NCI-H1105 treated with DMSO at 0.1 percent for 48 hours (cell line): ENCODE results near the gene ADGRG2.
"Not testable (repeated sequence)": the region's sequence is repeated elsewhere in the genome, so short reads cannot be mapped to it uniquely, and the experiment has no call there.

Source experiments
- DNase-seq: peaks from one replicate; lab custom pipeline; 2025; lab: John Stamatoyannopoulos, UW

ADGRG2 gene

DNA sequence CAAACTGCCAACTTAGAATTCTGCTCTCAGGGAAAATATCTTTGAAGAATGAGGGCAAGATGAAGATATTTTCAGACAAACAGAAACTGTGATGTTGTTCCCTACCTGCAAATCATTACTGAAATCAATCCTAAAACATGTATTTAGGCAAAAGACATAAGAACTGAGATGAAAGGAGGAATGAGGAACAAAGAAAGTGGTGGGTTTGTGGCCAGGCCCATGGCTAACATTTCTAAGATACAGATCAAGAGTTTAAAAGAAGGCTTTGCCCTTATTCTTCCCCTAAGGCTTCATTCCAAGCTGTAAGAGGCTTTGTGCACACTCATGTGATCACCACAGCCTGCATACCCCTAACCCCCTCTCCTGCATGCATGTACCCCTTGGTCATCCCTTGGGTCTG, 46.5 kb downstream of the ADGRG2 start:
- no peak for DNase-seq

DNA sequence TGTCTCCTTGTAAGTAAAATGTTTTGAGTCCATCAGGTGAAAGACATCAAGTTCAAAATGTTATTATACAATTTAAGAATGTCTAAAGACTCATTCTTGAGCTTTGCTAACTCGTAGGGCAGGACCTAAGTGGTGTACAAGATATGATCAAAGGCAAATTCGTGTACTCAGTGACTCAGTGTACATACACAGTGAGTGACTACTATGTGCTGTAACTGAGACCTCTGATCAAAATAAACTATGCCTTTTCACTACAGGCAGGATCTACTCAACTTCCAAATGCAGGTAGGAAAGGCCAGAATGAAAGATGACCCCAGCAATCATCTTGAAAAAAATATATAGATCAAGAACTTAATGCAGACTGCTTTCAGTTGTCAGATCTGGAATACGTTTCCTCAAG, 49.9 kb downstream of the ADGRG2 start:
- no peak for DNase-seq

DNA sequence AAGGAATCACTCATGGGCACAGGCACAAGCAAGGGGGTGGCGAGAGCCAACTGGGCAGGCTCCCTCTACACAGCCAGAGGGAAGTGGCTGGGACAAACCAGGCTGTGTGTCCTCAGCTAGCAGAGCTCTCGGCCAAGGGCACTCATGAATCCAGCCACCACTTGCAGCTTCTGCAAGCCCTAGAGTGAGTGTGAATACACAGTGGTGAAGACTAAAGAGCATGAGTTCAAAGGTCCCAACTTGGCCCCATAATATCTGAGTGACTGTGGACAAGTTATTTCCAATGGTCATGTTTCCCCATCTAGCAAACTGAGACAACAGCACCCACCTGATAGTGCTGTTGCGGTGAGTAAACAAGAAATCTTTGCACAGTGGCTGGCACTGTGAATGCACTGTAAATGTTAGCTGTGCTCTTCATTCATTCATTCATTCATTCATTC, 51.7 kb downstream of the ADGRG2 start:
- DNase-seq, result no peak

DNA sequence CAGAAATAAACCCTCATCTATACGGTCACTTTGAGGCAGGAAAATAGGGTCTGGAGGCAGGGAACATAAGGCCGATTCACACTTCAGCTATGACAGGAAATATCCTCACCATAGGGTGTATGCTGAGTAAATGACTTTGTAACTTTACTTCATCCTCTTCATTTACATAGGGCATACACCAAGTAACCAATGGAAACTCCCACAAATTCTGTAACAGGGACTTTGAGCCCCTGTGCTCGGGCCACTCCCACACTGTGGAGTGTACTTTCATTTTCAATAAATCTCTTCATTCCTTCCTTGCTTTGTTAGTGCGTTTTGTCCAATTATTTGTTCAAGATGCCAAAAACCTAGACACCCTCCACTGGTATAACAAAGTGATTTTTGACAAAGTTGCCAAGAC, 55.3 kb downstream of the ADGRG2 start:
- not testable (repeated sequence) for DNase-seq

DNA sequence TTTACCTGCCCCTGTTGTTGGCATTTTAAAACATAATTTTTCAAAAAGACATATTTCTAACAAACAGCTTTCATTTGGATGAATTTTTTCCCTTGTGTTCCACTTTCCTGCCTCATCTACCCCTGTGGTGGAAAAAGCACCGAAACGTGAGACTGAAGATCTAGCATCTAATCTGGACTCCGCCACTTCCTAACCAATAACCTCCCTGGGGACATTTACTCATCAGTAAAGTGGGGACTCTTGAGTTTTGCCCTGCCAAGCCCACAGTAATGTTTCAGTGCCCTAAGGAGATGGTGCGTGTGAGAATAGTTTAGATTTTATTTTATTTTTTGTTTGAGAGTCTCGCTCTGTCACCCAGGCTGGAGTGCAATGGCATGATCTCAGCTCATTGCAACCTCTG, 56.7 kb downstream of the ADGRG2 start:
- DNase-seq, result no peak

DNA sequence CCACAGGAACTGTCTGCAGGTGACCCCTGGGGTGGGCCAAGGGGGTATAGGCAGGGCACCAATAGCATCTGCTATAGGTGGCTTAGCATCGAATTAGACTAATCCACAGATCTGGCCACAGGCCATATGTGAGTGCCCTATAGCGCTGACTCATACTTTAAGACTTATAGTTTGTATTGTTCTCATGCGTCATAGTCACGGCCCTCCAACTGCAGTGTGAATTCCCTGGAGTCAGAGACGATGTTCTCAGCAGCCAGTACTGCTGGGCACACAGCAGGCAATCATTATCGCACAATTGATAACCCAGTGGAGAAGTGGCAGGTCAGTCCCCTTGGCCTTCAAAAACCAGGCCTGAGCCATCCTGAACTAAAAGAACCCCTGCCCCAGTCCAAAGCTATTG, 58.1 kb downstream of the ADGRG2 start:
- no peak for DNase-seq

DNA sequence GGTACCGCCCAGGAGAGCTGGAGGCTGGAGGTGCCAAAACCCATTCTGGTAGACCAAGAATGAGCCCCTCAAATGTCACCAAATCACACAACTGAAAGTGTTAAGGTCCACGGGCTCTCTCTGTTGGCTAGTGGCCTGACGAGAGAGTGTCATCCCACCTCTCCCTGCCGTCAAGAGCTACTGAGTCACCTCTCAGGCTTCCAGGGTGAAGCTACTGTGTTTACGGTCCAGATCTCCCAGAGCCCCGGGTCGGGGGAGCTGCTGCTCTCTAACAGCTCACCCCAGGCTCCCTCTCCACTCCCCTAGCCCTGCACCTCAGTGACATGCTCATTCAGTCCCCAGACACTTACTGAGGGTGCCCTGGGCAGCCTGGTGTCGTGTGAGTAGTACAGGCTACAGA, 59.2 kb downstream of the ADGRG2 start:
- DNase-seq, result no peak

DNA sequence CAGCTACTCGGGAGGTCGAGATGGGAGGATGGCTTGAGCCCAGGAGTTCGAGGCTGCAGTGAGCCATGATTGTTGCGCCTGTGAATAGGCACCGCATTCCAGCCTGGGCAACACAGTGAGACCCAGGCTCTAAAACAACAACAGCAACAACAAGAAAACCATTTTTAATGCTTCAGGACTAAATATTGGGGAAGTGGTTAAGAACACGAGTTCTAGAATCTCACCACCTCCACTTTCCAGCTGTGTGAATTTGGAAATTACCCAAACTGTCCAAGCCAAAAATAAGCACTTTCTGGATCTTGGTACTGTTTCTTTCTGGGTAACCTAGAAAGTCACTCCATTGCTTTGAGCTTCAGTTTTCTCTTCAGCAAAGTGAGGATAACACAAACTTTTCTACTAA, 63.2 kb downstream of the ADGRG2 start:
- no peak for DNase-seq

DNA sequence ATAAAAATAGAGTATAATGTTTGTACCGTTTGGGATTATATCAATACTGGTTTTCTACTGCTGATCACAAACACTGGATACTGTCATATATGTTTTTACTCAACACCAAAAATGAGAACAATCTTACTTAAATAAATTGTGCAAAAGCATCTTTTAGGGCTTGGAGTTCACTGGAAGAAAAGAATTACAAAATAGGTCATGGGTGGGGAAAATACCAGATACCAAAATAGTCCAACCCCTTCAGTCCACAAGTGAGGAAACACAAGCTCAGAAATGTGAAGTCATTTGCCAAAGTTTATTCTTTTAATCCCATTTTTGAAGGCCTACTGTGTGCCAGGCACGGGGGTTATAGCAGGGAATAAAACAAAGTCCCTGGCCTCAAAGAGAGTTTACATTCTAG, 64.4 kb downstream of the ADGRG2 start:
- no peak for DNase-seq

DNA sequence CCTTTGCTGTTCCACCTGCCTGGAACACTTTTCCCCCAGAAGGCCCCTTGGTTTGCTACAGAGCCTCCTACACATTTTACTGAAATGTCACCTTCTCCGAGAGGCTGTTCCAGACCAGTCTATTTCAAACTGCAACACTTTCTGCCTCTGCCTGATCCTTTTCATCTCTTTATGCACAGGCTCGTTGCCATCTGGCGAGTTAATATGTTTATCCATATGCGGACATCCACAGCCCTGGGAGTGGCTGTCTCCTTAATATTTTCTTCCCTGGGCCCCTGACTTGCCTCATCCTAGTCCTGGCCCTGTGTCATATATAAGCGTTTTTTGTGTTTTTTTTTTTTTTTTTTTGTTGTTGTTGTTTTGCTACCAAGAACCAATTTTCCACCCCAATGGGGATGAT, 73.2 kb downstream of the ADGRG2 start:
- DNase-seq, result no peak

DNA sequence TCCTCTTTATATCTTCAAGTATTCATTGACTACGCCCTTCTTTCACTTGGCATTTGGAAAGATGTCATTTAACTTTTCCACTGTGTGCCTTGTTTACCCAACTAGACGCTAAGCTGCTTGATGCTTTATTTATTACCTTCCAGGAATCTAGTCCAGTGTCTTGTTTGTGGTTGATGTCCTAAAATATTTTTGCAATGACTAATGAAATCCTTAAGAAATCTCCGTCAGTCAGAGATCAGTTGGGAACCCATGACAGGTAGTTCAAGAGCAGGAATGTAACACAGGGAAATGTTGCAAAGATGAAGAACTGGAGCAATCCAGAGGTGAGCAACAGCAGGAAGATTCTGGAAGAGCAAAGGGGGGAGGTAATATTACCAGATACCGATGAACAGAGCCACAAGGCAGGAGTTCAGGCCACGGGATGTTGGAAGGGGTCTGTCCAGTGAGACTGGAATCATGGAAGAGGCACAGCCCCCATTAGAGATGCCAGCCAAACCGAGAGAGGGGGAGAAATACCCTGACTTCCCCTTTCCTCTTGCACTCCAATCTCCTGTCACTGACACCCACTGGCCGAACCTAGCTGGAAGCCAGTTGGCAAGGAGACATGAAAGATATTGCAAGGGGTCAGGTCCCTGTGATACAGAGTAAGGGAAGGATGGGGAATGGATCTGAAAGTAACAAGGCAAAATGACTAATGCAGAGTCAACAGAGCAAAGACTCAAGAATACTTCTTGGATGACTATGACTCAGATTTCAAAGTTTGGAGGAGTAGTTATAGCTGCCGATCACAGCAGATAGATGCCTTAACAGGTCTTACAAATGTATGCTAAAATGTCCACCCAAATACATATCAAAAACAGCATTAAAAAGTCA, 75.7 kb downstream of the ADGRG2 start:
- no peak for DNase-seq

DNA sequence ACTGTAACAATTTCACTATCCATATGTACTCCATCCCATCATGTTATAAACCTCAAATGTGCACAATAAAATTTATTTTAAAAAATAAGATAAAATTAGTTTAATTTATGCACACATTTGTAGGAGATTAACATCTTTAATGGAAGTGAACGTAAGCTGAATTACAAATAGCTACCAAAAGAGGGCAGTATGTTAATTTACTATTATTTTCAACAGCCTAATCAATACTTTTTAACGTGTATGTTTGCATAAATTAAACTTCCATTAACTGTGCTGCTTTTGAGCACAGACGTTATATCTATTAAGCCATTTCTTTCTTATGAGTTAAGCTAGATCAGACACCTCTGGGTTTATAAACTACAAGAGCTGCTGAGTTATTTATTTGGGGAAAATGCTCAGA, 81.9 kb downstream of the ADGRG2 start:
- DNase-seq, result peak; percentile 0

DNA sequence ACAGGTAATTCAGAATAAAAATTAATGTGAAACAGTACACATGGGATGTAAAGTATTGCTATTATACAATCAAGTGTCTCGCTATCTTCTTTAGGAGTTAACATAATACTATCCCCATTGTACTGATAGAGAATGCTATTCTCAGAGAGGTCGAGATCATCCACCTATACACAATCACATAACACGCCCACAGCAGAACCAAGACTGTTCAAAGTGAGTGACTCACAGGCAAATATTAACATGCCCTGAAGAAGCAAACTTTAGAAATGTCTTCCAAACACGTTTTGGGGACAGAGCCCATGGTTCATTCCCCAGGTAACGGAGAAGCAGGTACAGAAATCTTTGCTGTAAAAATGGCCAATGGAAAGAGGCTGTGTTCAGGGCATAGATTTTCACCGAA, 88.2 kb downstream of the ADGRG2 start:
- no peak for DNase-seq

DNA sequence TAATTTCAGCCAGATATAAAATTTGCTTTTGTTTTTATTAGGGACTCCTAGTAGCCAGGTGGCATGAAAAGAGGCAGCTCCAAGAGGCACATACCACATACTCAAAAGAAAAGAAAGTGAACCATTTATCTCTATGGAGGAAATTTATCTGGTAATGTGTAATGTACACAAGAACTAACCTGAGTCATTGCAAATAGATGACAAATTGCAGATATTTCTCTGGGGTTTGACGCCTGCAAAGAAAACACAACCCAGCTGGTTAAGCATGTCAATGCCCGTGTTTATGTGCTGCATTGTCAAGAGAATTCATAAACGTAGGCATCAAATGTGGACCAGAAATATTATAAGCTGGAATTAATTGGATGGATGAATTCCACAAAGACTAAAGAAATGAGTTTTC, 91.5 kb downstream of the ADGRG2 start:
- DNase-seq, result no peak

DNA sequence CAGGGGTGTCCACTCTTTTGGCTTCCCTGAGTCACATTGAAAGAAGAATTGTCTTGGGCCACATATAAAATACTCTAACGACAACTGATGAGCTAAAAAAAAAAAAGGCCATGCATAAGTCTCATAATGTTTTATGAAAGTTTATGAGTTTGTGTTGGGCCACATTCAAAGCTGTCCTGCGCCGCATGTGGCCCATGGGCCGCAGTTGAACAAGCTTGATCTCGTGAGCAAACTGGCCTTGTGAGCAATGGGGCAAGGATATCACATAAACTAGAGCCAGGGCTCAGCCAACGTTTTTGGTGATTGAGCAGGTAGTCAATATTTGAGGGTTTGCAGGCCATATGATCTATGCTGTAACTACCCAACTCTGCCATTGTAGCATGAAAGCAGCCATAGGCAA, 93.7 kb downstream of the ADGRG2 start:
- DNase-seq, result no peak

DNA sequence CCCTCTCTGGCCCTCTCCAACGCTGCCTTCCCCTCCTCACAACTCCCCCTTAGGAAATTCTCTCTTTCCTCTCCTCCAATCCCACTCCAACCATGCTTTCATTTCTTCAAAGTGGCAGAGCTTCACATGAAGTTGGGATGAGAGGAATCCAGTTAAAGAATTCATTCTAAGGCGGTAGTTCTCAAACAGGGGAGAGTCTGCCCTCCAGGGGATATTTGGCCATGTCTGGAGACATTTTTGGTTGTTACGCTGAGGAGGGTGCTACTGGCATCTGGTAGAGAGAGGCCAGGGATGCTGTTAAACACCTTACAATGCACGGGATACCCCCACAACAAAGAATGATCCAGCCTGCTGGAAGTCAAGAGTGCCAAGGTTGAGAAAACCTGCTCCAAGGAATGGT, 97.9 kb downstream of the ADGRG2 start:
- DNase-seq, result no peak

DNA sequence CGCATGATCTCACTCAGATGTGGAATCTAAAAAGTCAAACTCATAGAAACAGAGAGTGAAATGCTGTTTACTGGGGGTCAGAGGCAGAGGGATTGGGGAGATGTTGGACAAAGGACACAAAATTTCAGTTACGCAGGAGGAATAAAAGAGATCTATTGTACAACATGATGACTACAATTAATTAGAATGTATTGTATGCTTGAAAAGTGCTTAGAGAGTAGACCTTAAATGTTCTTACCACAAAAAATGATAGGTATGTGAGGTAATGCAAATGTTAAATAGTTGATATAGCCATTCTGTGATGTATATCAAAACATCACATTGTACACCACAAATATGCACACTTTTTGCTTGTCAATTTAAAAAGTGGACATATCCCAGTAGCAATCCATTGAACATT, 102.3 kb downstream of the ADGRG2 start:
- DNase-seq, result no peak

DNA sequence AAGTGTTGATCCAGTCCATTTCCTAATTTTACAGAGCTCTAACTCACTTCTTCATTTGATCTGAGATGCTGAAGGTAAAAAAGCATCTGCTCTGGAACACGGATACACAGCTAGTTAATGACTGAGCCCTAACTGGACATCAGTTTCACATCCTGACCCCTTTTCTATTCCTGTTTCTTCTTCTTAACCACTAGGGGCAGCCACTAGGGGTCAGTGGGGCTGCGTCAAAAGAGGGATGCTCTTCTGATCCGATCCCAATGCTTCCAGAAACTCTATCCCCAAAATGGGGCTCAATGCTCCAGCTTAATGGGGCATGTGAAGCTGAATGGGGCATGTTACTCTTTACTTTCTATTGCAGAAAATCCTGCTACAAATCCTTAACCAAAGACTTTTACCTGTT, 105.0 kb downstream of the ADGRG2 start:
- DNase-seq, result no peak

DNA sequence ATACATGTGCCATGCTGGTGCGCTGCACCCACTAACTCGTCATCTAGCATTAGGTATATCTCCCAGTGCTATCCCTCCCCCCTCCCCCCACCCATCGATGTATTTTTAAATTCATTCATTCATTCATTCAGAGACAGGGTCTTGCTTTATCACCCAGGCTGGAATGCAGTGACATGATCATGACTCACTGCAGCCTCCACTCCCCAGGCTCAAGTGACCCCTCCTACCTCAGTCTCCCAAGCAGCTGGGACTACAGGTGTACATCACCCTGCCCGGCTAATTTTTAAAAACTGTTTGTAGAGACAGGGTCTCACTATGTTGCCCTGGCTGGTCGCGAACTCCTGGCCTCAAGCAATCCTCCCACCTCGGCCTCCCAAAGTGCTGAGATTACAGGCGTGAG, 105.7 kb downstream of the ADGRG2 start:
- not testable (repeated sequence) for DNase-seq

DNA sequence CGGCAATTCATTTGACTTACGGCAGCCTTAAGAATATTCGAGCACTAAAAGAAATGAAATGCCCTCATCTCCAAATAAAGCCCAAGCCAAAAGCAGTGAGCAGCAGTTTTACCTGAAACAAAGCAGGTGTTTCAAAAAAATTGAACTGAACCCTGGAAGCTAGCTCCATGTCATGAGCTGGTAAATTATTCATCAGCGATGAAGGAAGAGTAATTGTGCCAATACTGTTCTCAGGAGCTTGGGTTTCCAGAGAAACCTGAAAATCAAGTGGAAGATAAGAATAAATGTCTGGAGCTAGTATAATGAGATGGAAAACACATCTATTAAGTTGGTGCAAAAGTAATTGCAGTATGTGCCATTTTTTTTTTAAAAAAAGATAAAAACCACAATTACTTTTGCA, 114.4 kb downstream of the ADGRG2 start:
- DNase-seq, result no peak

DNA sequence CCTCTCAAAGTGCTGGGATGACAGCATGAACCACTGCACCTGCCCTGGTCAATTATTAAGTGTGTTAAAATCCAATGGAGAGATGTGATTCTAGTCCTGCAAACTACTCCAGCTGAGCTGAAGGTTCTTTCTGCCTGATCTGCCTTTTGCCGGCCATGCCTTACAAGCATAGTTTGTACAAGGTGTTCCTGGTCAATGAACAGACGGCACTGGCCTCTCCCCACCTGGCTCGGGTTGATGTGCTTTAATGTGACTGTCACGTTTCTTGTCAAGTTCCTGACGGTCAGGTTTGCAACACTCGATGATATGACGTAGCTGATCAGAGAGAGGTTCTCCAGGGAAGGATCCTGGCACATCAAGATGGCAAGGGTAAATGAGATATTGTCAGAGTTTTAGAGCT, 115.3 kb downstream of the ADGRG2 start:
- no peak for DNase-seq

DNA sequence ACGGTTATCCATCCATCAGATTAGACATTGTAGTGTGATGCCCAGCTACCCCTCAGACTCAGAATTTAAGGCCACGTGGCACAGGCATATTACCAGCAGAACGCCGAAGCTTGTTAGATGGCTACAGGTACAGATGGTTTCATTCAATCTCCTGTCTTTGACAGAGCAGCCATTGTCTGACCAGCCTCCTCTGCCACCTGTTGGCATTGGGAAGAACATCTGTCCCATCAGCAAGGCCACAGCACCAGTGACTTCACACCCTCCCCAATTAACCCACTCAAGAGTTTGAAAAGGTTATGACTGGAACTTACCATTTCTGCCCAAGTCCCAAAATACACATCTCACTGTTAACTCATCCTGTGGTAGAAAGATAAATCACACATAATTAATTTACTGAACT, 116.4 kb downstream of the ADGRG2 start:
- no peak for DNase-seq

DNA sequence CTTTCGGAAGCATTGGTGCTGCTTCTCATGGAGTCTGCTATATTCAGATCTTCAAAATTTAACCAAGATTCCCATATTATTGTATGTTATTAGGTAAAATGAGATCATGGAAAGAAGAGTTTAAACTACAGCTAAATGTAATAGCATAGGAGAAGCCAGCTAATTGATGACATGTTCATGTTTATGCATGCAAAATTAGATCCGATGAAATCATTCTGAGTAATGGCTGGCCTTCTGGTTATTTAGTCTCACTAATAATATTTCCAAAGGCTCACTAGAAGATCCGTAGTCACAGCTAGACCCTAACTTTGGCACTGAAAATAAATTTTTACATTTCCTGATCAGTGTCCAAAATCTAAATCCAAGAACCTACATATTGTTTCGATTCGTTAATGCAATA, 118.5 kb downstream of the ADGRG2 start:
- DNase-seq, result no peak

DNA sequence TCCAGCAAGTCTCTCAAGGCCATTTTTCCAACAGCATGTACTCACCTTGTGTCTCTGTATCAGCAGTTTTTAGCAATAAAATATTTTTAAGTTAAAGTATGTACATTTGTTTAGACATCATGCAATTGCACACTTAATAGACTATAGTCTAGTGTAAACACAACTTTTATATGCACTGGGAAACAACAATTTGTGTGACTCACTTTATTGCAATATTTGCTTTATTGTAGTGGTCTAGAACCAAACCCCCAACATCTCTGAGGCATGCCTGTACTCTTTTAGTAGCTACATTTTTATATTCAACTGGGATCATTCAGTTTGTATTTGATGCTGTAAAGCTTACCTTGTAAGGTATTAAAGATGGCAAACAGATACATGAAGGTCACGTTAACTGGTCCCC, 123.6 kb downstream of the ADGRG2 start:
- DNase-seq, result no peak
